ENCODE data around the gene NNMT.

Gene NNMT

GRCh38 chr11:114277637-114278341 is 18.4 kb upstream of the NNMT start:
- TF ChIP-seq CEBPB (IDR thresholded peaks at IDR 0.05) = no peak
- no peak for TF ChIP-seq TAF1 (IDR thresholded peaks at IDR 0.05; ENCODE audit: low read depth)

- TF ChIP-seq ZBTB7A (IDR thresholded peaks at IDR 0.05; ENCODE audit: low read depth) (no peak), RAD21 (IDR thresholded peaks at IDR 0.05; ENCODE audit: low read depth) (no peak), USF1 (IDR thresholded peaks at IDR 0.05) (no peak), TEAD4 (IDR thresholded peaks at IDR 0.05) (no peak), CREB1 (IDR thresholded peaks at IDR 0.05; ENCODE audit: low read depth) (no peak), REST (IDR thresholded peaks at IDR 0.05; ENCODE audit: low read depth) (no peak), TCF12 (IDR thresholded peaks at IDR 0.05; ENCODE audit: low read depth) (no peak), EP300 (IDR thresholded peaks at IDR 0.05; ENCODE audit: borderline replicate concordance) (no peak), FOXM1 (IDR thresholded peaks at IDR 0.05; ENCODE audit: borderline replicate concordance, low read depth) (no peak), NFIC (IDR thresholded peaks at IDR 0.05) (no peak), CEBPB (IDR thresholded peaks at IDR 0.05) (no peak), YY1 (IDR thresholded peaks at IDR 0.05; ENCODE audit: low read depth) (no peak)
These were observed 17.7 kb upstream of the NNMT start for GRCh38 chr11:114278342-114279065.

GRCh38 chr11:114279792-114280546 is 16.2 kb upstream of the NNMT start:
- no peak for TF ChIP-seq NFIC (IDR thresholded peaks at IDR 0.05)
- no peak for TF ChIP-seq FOXM1 (IDR thresholded peaks at IDR 0.05; ENCODE audit: borderline replicate concordance, low read depth)
- no peak for TF ChIP-seq CREB1 (IDR thresholded peaks at IDR 0.05; ENCODE audit: low read depth)
- TF ChIP-seq CEBPB (IDR thresholded peaks at IDR 0.05) = no peak
- TF ChIP-seq REST (IDR thresholded peaks at IDR 0.05; ENCODE audit: low read depth) = no peak
- no peak for TF ChIP-seq EP300 (IDR thresholded peaks at IDR 0.05; ENCODE audit: borderline replicate concordance)
- no peak for TF ChIP-seq TEAD4 (IDR thresholded peaks at IDR 0.05)
- TF ChIP-seq TCF12 (IDR thresholded peaks at IDR 0.05; ENCODE audit: low read depth) = no peak
- no peak for TF ChIP-seq MAX (IDR thresholded peaks at IDR 0.05)
- TF ChIP-seq ZBTB7A (IDR thresholded peaks at IDR 0.05; ENCODE audit: low read depth) = no peak
- TF ChIP-seq YY1 (IDR thresholded peaks at IDR 0.05; ENCODE audit: low read depth) = no peak
- TF ChIP-seq USF1 (IDR thresholded peaks at IDR 0.05) = no peak
- TF ChIP-seq EGR1 (IDR thresholded peaks at IDR 0.05) = no peak
- no peak for TF ChIP-seq TAF1 (IDR thresholded peaks at IDR 0.05; ENCODE audit: low read depth)
- no peak for TF ChIP-seq RAD21 (IDR thresholded peaks at IDR 0.05; ENCODE audit: low read depth)

- TF ChIP-seq REST (IDR thresholded peaks at IDR 0.05; ENCODE audit: low read depth) = no peak
- peak; percentile 48 for TF ChIP-seq RAD21 (IDR thresholded peaks at IDR 0.05; ENCODE audit: low read depth)
These were observed 15.5 kb upstream of the NNMT start for GRCh38 chr11:114280696-114281095.
